Measurements from ENCODE around the gene AGT. TPM values are rescaled to one million over a fixed set of nuclear protein-coding genes. Genes with fewer than 3 reads are reported as not detected.

AGT gene
- total and polyA plus RNA-seq, 3 donors from 2014 or later: 3.3 to 10.7 (median 4.6) TPM

GRCh38 chr1:230758709-230759368 lies 44.9 kb upstream of the AGT start:
- H3K9me3 ChIP-seq: no peaks in the 10 kb centered on the region
- H3K27me3 ChIP-seq: no peaks in the 10 kb centered on the region
- H3K36me3 ChIP-seq (ENCODE audit: low read depth, missing control alignments): no peaks in the 10 kb centered on the region
- no peak for TF ChIP-seq POLR2A (IDR thresholded peaks at IDR 0.05)
- TF ChIP-seq CTCF (IDR thresholded peaks at IDR 0.05): no peak
- DNase-seq: no peak
- no peaks in the 10 kb centered on the region for H3K4me1 ChIP-seq
- H3K27ac ChIP-seq: no peak overlapping the region
- 52 to 69% methylated on average over 8 of the region's 8 CpGs for WGBS, 2 donors
- intact Hi-C loops (cut with DNase I; ENCODE audit: low total_unique reads): no loop called here
- H3K4me3 ChIP-seq: no peak overlapping the region

- Histone ChIP-seq H3K36me3 (ENCODE audit: low read depth, missing control alignments) (no peaks in the 10 kb centered on the region), H3K4me1 (no peaks in the 10 kb centered on the region), H3K27me3 (no peaks in the 10 kb centered on the region), H3K4me3 (no peak overlapping the region), H3K9me3 (no peaks in the 10 kb centered on the region), H3K27ac (no peak overlapping the region)
- no peak for DNase-seq
- 86% methylated on average over 12 to 16 of the region's 16 CpGs for WGBS, 2 donors
- no peak for TF ChIP-seq CTCF (IDR thresholded peaks at IDR 0.05)
- no peak for TF ChIP-seq POLR2A (IDR thresholded peaks at IDR 0.05)
- intact Hi-C loops (cut with DNase I; ENCODE audit: low total_unique reads): no loop called here
Observed at GRCh38 chr1:230757856-230758708, 44.2 kb upstream of the AGT start.

GRCh38 chr1:230754796-230755195 lies 40.9 kb upstream of the AGT start:
- DNase-seq: no peak
- WGBS, 2 donors: 40 to 63% methylated on average over 1 to 3 of the region's 3 CpGs
- H3K4me3 ChIP-seq: no peak overlapping the region
- H3K27me3 ChIP-seq: no peaks in the 10 kb centered on the region
- H3K4me1 ChIP-seq: no peaks in the 10 kb centered on the region
- no peaks in the 10 kb centered on the region for H3K36me3 ChIP-seq (ENCODE audit: low read depth, missing control alignments)
- intact Hi-C loops (cut with DNase I; ENCODE audit: low total_unique reads): no loop called here
- TF ChIP-seq CTCF (IDR thresholded peaks at IDR 0.05) (no peak), POLR2A (IDR thresholded peaks at IDR 0.05) (no peak)
- no peak overlapping the region for H3K27ac ChIP-seq
- no peaks in the 10 kb centered on the region for H3K9me3 ChIP-seq

- Histone ChIP-seq H3K4me3 (peak overlapping the region in 1 of 2 donors; percentile 31), H3K27ac (no peak overlapping the region), H3K4me1 (no peaks in the 10 kb centered on the region), H3K36me3 (ENCODE audit: low read depth, missing control alignments) (no peaks in the 10 kb centered on the region), H3K27me3 (no peaks in the 10 kb centered on the region), H3K9me3 (no peaks in the 10 kb centered on the region)
- no peak for TF ChIP-seq CTCF (IDR thresholded peaks at IDR 0.05)
- TF ChIP-seq POLR2A (IDR thresholded peaks at IDR 0.05): no peak
- 24 to 29% methylated on average over 21 to 24 of the region's 24 CpGs for WGBS, 2 donors
- intact Hi-C loops (cut with DNase I; ENCODE audit: low total_unique reads): no loop called here
- peak; percentile 56 for DNase-seq
Observed at GRCh38 chr1:230753586-230754251, 39.8 kb upstream of the AGT start.

All from testis (tissue), 3 donors.